ENCODE results near the gene THUMPD2.

THUMPD2 gene

DNA sequence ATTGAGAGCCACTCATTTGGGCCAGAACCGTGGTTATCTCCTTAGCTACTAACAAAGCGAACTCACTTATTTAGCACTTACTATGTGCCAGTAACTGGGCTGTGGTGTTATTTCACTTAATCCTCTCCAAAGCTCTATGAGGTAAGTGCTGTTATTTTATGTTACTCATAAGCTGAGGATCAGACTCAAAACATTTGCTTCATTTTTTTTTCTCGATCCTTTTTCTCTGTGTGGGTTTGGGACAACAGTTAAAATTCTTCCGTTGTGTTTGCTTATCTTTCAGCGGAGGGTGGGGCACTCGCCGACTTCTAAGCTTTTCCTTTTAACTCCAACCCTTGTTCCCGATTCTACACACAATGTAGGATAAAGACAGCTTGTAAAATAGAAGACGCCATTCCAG is 60.6 kb downstream of the THUMPD2 start:
- no peak for DNase-seq (ENCODE audit: low read depth)

- no peak for DNase-seq (ENCODE audit: low read depth)
Observed at GRCh38 chr2:39717067-39717466, 62.0 kb downstream of the THUMPD2 start.

DNA sequence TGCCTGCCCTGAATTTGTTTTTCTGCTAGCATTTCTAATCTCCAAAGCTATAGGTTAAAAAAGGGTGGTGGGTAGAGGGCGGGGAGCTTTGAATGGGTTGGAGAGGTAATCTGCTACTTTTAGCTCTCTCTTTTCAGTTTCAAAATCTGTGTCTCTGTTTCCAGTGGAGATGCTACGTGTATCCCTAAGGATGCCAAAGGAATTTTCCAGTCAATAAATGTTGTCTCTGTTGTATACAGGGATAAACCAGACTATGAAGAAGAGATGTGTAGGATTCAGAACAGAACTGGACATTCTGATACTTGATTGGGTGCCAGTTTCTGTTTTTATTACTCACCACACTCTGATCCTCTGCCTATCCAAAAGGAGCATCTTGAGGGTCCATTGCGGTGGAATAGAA is 63.2 kb downstream of the THUMPD2 start:
- no peak for DNase-seq (ENCODE audit: low read depth)

- DNase-seq (ENCODE audit: low read depth) = no peak
Observed at GRCh38 chr2:39715095-39715494, 64.0 kb downstream of the THUMPD2 start.

DNA sequence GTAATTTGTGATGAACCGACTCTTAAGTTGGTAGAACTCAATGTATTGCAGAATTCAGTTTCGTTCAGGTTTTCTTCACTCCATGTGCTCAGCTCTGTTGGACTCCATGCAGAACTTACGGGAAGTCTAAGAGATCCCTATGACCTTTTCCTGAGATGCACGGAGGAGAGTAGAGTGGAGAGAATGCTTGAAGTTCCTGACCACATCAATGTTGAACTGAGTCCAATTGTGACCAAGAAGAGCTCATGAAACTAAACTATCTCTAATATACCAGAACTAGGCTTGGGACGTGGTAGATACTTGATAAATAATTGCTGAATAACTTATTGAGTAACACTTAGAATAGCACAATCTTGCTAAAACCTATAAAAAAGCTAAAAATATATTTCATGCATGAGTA is 66.1 kb downstream of the THUMPD2 start:
- no peak for DNase-seq (ENCODE audit: low read depth)

GRCh38 chr2:39710807-39711206 is 68.3 kb downstream of the THUMPD2 start:
- no peak for DNase-seq (ENCODE audit: low read depth)

DNA sequence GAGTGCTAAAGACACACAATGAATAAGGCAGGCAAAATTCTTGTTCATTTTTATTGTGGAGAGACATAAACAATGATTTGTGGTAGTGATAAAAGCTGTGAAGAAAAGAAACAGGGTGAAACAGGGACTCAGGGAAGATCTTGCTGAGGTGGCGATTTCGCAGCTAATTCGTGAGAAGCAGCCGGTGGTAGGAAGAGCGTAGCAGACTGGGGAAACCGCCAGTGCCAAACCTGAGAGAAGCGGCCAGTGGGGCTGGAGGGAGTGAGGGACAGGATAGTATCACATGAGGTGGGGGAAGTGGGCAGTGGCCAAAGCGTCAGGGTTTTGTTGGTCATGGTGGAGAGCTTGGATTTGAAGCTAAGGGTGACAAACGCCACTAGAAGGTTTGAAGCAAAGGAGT is 71.1 kb downstream of the THUMPD2 start:
- no peak for DNase-seq (ENCODE audit: low read depth)

DNA sequence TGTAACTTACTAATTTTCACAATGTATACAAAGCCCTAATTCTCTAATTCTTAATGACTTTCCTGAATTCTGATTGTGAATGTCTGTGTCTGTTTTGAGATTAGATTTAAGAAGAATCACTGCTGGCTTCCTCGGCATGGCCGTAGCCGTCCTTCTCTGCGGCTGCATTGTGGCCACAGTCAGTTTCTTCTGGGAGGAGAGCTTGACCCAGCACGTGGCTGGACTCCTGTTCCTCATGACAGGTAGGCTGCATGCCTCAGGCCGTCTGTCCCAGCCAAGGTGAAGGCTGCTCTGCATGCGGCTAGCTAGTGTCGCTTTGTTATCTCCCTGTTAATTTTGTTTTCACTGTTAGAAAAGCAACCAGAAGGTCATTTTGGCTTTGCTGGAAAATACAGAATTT is 72.1 kb downstream of the THUMPD2 start:
- no peak for DNase-seq (ENCODE audit: low read depth)

DNA sequence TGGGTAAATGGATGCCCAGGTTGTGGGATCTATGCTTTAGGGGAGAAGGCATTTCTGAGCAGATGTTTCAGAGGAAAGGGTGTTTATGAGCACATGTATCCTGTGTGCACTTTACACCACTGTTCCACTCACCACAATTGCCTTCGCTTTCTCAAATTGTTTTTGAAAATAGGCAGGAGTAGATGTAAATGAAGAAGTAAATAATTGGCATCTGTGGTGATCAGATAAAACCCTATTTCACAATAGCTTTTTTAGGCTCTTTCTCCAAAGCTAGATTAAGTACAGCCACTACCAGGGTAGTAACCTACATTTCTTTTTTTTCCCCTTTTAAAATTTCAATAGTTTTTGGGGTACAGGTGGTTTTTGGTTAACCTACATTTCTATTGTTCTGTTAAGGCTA is 72.7 kb downstream of the THUMPD2 start:
- no peak for DNase-seq (ENCODE audit: low read depth)

GRCh38 chr2:39705638-39706037 is 73.4 kb downstream of the THUMPD2 start:
- DNase-seq (ENCODE audit: low read depth) = no peak

DNA sequence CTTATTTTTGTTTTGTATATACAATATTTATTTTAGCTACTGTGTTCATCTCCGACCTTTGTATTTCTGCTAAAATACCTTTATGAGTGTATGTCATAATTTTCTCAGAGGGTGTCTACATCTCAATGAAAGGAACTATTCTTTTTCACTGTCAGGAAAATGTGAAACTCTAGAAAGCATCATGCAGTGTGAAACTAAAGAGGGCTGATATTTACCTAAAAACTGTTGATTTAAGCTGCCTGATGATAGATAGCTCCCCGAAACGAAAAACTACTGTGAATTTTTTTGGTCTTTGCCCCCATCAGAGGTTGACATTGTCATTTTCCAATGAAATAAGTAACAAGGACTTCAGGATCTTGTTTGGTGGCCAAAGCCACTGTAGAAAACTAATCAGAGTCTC is 74.5 kb downstream of the THUMPD2 start:
- no peak for DNase-seq (ENCODE audit: low read depth)

- no peak for DNase-seq (ENCODE audit: low read depth)
Observed at GRCh38 chr2:39703181-39703872, 75.7 kb downstream of the THUMPD2 start.

GRCh38 chr2:39701137-39701536 is 77.9 kb downstream of the THUMPD2 start:
- no peak for DNase-seq (ENCODE audit: low read depth)

GRCh38 chr2:39697454-39697853 is 81.6 kb downstream of the THUMPD2 start:
- no peak for DNase-seq (ENCODE audit: low read depth)

- no peak for DNase-seq (ENCODE audit: low read depth)
Observed at GRCh38 chr2:39696838-39697237, 82.2 kb downstream of the THUMPD2 start.

DNA sequence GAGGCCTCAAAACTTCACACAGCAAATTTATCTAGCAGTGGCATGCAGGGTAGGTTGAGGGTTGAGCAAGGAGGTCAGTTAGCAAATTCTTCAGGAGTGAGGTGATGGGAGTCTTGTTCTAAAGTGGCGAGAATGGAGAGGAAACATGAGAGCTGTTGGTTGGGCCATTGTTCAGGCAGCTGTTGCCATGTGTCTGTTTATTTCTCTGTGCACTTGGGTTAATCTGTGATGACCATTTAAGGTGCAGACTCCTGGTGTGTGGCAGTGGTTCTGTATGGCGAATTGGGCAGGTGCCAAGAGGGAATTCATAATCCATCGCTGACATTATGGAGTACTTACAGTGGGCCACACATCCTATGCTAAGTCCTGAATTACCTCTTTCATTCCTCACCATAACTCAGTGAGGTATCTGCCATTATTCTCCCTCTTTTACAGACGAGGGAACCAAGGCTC is 82.9 kb downstream of the THUMPD2 start:
- DNase-seq (ENCODE audit: low read depth) = no peak

DNA sequence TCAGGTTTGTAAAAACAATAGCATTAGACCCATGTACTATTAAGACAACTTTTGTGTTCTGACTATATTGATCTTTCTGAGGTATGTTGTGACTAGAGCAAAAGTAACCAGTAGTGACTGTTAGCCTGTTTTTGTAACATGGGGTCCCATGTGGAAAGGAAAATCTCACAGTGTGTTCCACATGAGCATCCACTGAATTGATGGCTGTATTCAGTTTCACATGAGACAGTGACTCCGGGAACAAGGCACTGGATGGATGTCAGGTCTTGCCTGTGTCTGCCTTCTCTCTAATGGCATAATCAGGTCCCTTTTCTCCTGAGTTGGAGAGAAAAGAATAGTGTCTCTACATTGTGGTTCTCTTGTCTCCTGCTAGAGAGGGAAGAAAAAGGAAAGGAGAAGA is 85.8 kb downstream of the THUMPD2 start:
- DNase-seq (ENCODE audit: low read depth) = no peak

- no peak for DNase-seq (ENCODE audit: low read depth)
Observed at GRCh38 chr2:39689876-39690275, 89.2 kb downstream of the THUMPD2 start.

- DNase-seq (ENCODE audit: low read depth) = no peak
Observed at GRCh38 chr2:39689272-39689841, 89.7 kb downstream of the THUMPD2 start.

GRCh38 chr2:39688181-39688580 is 90.9 kb downstream of the THUMPD2 start:
- no peak for DNase-seq (ENCODE audit: low read depth)

DNA sequence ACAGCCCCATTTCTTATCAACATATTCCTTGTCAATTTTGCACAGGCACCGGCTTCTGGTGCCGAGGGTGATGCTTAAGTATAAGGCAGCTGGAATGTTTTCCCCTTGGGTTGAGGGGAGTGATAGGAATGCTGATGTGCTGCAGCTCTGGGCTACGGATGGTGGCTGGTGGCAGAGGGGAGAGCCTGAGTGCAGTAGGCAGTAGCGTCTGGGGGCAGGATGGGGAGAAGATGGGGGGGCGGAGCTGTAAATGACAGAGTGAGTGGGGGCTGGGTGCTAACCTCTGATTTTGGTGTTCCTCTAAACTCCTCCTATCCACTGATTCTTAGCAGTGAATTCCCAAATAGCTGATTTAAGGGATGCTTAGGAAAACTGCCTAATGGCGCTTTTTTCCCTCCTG is 92.6 kb downstream of the THUMPD2 start:
- no peak for DNase-seq (ENCODE audit: low read depth)
